Natural killer cell (primary cell): ENCODE data around the gene CFAP251. TPM values are rescaled to one million over a fixed set of nuclear protein-coding genes. Genes with fewer than 3 reads are reported as not detected.

Experiments
- ATAC-seq, 3 donors: fragments of 150-1000 bp in 2 of 3; fragments of 200-7000 bp in 1 of 3; cut with Tn5 transposase; 1 replicate in 1 of 3; 2 replicates in 2 of 3; pipeline ENCODE4 v1.10.0; 2021; ENCODE audit warnings: mild to moderate bottlenecking in 2 of 3, moderate library complexity in 2 of 3
- DNase-seq, 2 donors: peaks; one replicate each; pipeline versions ENCODE4 v3.0.0 to v3.0.0-alpha.2; 2013 to 2021; ENCODE audit warnings: mixed read lengths in 1 of 2
- H3K27ac ChIP-seq: one replicate; pipeline ENCODE4 v1.5.1; 2013; ENCODE audit warnings: mild to moderate bottlenecking, low read length
- H3K27me3 ChIP-seq: one replicate; pipeline ENCODE4 v1.6.1; 2013; ENCODE audit warnings: low read length; ENCODE audit not compliant: control insufficient read depth, insufficient read depth
- H3K36me3 ChIP-seq: one replicate; pipeline ENCODE4 v1.6.1; 2013; ENCODE audit warnings: low read length; ENCODE audit not compliant: control insufficient read depth, insufficient read depth
- H3K4me1 ChIP-seq: one replicate; pipeline ENCODE4 v1.6.1; 2013; ENCODE audit warnings: low read length; ENCODE audit not compliant: control insufficient read depth, insufficient read depth
- H3K4me3 ChIP-seq: one replicate; pipeline ENCODE4 v1.5.1; 2013; ENCODE audit warnings: low read length
- H3K9me3 ChIP-seq: one replicate; pipeline ENCODE4 v1.6.1; 2013; ENCODE audit warnings: low read length; ENCODE audit not compliant: control insufficient read depth, insufficient read depth
- H3K27ac Mint-ChIP-seq, 2 donors: one replicate each; pipeline ENCODE4 v1.8.0; 2022; ENCODE audit warnings: mild to moderate bottlenecking in 2 of 2, mixed read lengths in 2 of 2, moderate library complexity in 1 of 2
- H3K27me3 Mint-ChIP-seq, 2 donors: one replicate each; pipeline ENCODE4 v1.8.0; 2022; ENCODE audit warnings: low read depth in 2 of 2, mixed read lengths in 2 of 2
- H3K36me3 Mint-ChIP-seq: one replicate; pipeline ENCODE4 v1.8.0; 2022; ENCODE audit warnings: mixed read lengths
- H3K4me1 Mint-ChIP-seq, 2 donors: one replicate each; pipeline ENCODE4 v1.8.0; 2022; ENCODE audit warnings: mixed read lengths in 2 of 2
- H3K4me3 Mint-ChIP-seq: one replicate; pipeline ENCODE4 v1.8.0; 2022; ENCODE audit warnings: mild to moderate bottlenecking, moderate library complexity, mixed read lengths
- H3K9me3 Mint-ChIP-seq, 2 donors: one replicate each; pipeline ENCODE4 v1.8.0; 2022; ENCODE audit warnings: mixed read lengths in 2 of 2
- WGBS: methylation state at CpG from one replicate; pipeline ENCODE4 v1.1.7; 2013; ENCODE audit warnings: missing lambda C conversion rate; ENCODE audit not compliant: insufficient coverage; 5-methylcytosine and 5-hydroxymethylcytosine counted together
- intact Hi-C: fragments of 100-400 bp; cut with micrococcal nuclease; formaldehyde crosslinking; loops from one replicate; pipeline ENCODE4 v1.14.2; 2022
- total RNA-seq, 4 donors: library from RNA; stranded (reverse); fragments of 120-200 nt in 1 of 4; gene quantifications; one replicate each; pipeline versions ENCODE4 v1.2.3 to v1.2.4, GENCODE V29; 2013 to 2022
- TF ChIP-seq, protein P1 (sequence below): fragments of 200-600 bp; IDR thresholded peaks from one replicate; pipeline ENCODE4 v1.8.0; 2022; ENCODE audit warnings: antibody characterized with exemption

CFAP251 gene
- total RNA-seq, 3 donors from 2014 or later (not counting 1 experiment from before 2014, with no cell fraction given) = 0.59 to 0.80 (median 0.59) TPM

DNA sequence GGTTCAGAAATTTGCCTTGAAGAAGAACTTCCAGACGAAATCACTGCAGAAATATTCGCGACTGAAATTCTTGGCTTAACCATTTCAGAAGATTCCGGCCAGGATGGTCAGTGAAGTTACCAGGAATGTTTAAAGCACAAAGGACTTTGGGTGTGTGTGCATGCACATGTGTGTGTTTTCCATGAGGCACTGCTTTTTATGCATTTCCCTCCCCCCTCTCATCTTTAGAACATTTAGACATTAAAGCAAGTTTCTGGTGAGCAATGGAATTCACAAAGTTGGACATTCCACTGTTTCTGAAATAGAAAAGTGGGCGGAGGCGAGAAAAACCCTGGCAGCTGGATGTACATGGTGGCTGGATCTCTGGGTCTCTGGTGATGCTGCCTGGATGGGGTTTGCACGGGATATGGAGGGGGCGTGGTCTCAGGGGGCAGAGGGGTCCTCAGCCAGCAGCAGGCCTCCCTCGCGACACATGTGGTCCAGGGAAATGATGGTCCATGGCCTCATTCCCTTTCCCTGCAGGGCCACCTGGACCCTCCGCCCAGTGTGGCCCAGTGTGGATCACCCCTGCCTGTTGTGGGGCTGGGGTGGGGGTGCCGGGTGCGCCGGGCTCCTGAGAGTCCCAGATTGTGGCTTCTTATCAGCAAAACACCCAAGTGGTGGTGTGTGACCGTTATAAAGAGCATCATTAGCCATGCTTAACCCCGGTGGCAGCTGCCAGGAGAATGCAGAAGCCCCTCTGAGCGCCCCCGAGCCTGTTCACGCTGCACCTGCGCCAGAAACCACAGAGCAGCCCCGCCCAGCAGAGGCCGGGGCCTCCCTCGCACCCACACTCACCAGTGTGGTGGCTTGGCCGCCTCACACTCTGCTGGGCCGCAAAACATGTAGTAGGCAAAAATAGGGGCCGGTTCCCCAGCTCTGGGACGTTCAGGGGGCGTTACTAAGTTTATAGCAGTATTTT lies 85.5 kb downstream of the CFAP251 start:
- ATAC-seq (peak; percentile 37 to 93 (median 59)), DNase-seq (peak in 1 of 2 donors; percentile 17)
- no peak overlapping the region for H3K4me3 Mint-ChIP-seq
- H3K9me3 ChIP-seq = no peaks in the 10 kb centered on the region
- no peak overlapping the region for H3K27ac Mint-ChIP-seq
- 28% methylated on average over 27 of the region's 28 CpGs for WGBS
- peaks cover 37% of the 10 kb centered on the region for H3K4me1 ChIP-seq
- no peak overlapping the region for H3K4me3 ChIP-seq
- H3K27ac ChIP-seq = peak overlapping the region; percentile 30
- no peaks in the 10 kb centered on the region for H3K36me3 Mint-ChIP-seq
- H3K4me1 Mint-ChIP-seq = peaks cover 10 to 12% of the 10 kb centered on the region in 2 donors
- H3K27me3 ChIP-seq = peaks cover 4% of the 10 kb centered on the region
- TF ChIP-seq, protein P1, sequence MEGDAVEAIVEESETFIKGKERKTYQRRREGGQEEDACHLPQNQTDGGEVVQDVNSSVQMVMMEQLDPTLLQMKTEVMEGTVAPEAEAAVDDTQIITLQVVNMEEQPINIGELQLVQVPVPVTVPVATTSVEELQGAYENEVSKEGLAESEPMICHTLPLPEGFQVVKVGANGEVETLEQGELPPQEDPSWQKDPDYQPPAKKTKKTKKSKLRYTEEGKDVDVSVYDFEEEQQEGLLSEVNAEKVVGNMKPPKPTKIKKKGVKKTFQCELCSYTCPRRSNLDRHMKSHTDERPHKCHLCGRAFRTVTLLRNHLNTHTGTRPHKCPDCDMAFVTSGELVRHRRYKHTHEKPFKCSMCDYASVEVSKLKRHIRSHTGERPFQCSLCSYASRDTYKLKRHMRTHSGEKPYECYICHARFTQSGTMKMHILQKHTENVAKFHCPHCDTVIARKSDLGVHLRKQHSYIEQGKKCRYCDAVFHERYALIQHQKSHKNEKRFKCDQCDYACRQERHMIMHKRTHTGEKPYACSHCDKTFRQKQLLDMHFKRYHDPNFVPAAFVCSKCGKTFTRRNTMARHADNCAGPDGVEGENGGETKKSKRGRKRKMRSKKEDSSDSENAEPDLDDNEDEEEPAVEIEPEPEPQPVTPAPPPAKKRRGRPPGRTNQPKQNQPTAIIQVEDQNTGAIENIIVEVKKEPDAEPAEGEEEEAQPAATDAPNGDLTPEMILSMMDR = no peak
- H3K36me3 ChIP-seq = no peaks in the 10 kb centered on the region
- peaks cover 22 to 23% of the 10 kb centered on the region in 2 donors for H3K27me3 Mint-ChIP-seq
- no peaks in the 10 kb centered on the region for H3K9me3 Mint-ChIP-seq
- intact Hi-C loops = no loop called here

DNA sequence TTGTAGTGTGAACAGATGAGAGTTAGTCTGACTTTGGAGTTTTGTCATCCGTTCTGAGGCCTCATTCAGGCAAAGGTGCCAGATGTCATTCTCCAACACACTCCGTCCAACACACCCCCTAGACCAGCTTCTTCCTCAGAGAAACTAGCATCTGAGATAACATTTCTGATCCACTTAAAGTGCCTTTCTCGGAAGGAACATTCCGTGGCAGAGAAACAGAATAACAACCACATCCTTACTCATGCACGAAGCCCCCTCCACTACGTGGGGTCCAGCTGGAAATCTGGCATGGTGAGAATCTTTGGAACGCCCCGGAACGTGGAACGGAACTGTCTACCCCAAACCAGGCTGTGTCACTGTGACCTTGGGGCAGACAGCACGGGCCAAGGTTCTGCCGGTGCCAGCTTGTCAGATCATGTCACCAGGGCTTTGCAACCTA lies 86.3 kb downstream of the CFAP251 start:
- WGBS = 37% methylated on average over 12 of the region's 12 CpGs
- DNase-seq (no peak), ATAC-seq (peak in 1 of 3 donors; percentile 18)
- Mint-ChIP-seq H3K27me3 (peaks cover 22 to 25% of the 10 kb centered on the region in 2 donors), H3K36me3 (no peaks in the 10 kb centered on the region), H3K4me1 (peaks cover 10 to 12% of the 10 kb centered on the region in 2 donors), H3K9me3 (no peaks in the 10 kb centered on the region), H3K27ac (no peak overlapping the region), H3K4me3 (peak overlapping the region; percentile 50)
- Histone ChIP-seq H3K27ac (peak overlapping the region; percentile 33), H3K4me1 (peaks cover 37% of the 10 kb centered on the region), H3K4me3 (no peak overlapping the region), H3K27me3 (peaks cover 4% of the 10 kb centered on the region), H3K9me3 (no peaks in the 10 kb centered on the region), H3K36me3 (no peaks in the 10 kb centered on the region)
- intact Hi-C loops = no loop called here
- TF ChIP-seq, protein P1 = no peak

DNA sequence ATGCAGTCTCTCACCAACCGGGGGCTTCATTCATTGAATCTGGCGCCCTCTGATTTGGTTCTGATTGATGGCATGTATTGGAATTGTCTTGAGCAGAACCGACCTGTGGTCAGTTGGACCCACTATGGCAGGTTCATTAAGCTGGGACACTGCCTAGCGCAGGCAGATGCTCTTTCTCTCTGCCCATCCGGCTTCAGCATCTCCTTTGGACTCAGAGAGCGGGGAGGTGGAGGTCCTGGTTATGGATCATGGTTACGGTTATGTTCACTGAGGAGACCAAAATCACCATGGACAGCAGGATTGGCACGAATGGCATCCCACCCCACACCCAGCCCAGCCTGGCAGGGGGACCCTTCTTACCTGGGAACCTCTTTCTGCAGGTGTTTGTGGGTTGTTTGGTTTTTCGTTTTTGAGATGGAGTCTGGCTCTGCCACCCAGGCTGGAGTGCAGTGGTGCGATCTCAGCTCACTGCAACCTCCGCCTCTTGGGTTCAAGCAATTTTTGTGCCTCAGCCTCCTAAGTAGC lies 86.9 kb downstream of the CFAP251 start:
- H3K27ac ChIP-seq = peak overlapping the region; percentile 22
- ATAC-seq (no peak), DNase-seq (no peak)
- no peak overlapping the region for H3K4me3 Mint-ChIP-seq
- WGBS = 70% methylated on average over 8 of the region's 11 CpGs
- no peaks in the 10 kb centered on the region for H3K36me3 ChIP-seq
- H3K4me1 ChIP-seq = peaks cover 37% of the 10 kb centered on the region
- no peak overlapping the region for H3K4me3 ChIP-seq
- H3K27ac Mint-ChIP-seq = no peak overlapping the region
- TF ChIP-seq, protein P1 = no peak
- intact Hi-C loops = no loop called here
- no peaks in the 10 kb centered on the region for H3K9me3 ChIP-seq
- no peaks in the 10 kb centered on the region for H3K36me3 Mint-ChIP-seq
- no peaks in the 10 kb centered on the region for H3K9me3 Mint-ChIP-seq
- peaks cover 22 to 25% of the 10 kb centered on the region in 2 donors for H3K27me3 Mint-ChIP-seq
- peaks cover 10 to 12% of the 10 kb centered on the region in 2 donors for H3K4me1 Mint-ChIP-seq
- H3K27me3 ChIP-seq = peaks cover 4% of the 10 kb centered on the region
